ENCODE measurements around the gene SLC22A1. TPM values are rescaled to one million over a fixed set of nuclear protein-coding genes. Genes with fewer than 3 reads are reported as not detected.

The SLC22A1 gene
- 0.13 and 0.95 TPM in 2 replicates for total RNA-seq (2014; rRNA removed; shearing (Covaris generic))
- polyA plus RNA-seq (2015; cell fraction: cytosol; rRNA removed): 0.27 TPM in 1 of 2 replicates, not detected in the other
- polyA plus RNA-seq (2015; cell fraction: nucleus; rRNA removed): 2.0 and 6.3 TPM in 2 replicates

DNA sequence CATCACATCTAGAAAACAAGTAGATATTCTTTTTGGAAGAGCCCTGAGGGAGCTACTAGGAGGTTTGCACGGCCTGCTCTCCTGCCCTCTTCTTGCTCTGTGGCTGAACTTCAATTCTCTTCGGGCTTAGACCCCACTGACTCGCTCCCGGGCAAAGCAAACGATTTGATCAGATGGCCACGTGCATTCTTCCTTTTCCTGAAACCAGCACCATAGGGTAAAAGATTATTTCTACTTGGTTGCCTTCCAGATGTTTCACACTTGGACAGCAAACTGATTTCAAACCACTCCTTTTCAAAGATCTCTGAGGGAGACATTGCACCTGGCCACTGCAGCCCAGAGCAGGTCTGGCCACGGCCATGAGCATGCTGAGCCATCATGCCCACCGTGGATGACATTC lies at the start of gene SLC22A1:
TSS of gene SLC22A1 (plus strand) at position 258 of the 400 bp plus-strand sequence. CDS start at position 379, 121 bp downstream.
- DNase-seq (ENCODE audit: low read depth, low spot score): no peak
- in situ Hi-C loops (cut with HindIII; ENCODE audit: low pct_unique_long_range_greater_than_20kb, low sequenced_read_pairs): no loop called here

GRCh38 chr6:160073272-160073671 lies 48.3 kb upstream of the SLC22A1 start:
- in situ Hi-C loops (cut with HindIII; ENCODE audit: low pct_unique_long_range_greater_than_20kb, low sequenced_read_pairs): no loop called here
- no peak for DNase-seq (ENCODE audit: low read depth, low spot score)

DNA sequence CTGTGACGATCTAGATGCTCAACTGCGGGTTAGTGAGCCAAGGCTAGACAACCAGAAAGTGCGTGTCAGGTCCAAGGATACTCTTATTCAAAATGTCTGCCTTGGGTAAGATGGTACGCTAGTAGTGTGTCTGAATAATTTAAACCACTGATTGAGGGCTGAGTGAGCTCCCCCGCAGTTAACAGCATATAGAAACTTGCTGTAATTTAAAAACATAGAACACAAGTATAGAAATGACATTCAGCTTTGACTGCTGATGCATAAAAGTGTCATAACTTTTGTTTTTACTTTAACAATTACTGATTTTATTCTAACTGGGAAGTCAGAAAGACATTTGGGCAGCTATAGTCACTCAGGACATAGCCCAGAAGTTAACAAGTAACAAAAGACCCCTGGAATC lies 45.6 kb upstream of the SLC22A1 start:
- no peak for DNase-seq (ENCODE audit: low read depth, low spot score)
- in situ Hi-C loops (cut with HindIII; ENCODE audit: low pct_unique_long_range_greater_than_20kb, low sequenced_read_pairs): no loop called here

GRCh38 chr6:160077024-160077423 lies 44.6 kb upstream of the SLC22A1 start:
- no peak for DNase-seq (ENCODE audit: low read depth, low spot score)

DNA sequence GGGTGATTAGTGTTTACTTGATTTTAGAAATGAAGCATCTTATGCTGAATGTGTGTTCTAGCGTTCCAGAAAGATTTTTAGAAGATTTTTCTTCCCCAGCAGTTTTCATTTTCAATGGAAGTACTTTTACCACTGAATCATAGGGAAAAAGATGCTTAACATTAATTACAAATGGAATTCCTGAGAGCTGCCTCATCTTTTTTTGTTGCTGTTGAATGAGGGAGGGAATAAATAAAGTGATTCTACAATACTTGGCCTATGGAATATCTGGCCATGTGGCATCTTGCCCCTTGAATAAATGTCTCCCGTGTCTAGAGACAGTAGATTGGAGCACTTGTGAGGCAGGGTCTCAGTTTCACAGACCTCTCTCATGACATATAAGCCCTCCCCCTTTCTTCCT lies 44.1 kb upstream of the SLC22A1 start:
- no peak for DNase-seq (ENCODE audit: low read depth, low spot score)

More at GRCh38 chr6:160077024-160077423, 44.6 kb upstream of the SLC22A1 start:
- in situ Hi-C loops (cut with HindIII; ENCODE audit: low pct_unique_long_range_greater_than_20kb, low sequenced_read_pairs): no loop called here

GRCh38 chr6:160078883-160079685 lies 42.5 kb upstream of the SLC22A1 start:
- in situ Hi-C loops (cut with HindIII; ENCODE audit: low pct_unique_long_range_greater_than_20kb, low sequenced_read_pairs): no loop called here
- no peak for DNase-seq (ENCODE audit: low read depth, low spot score)

More for the DNA sequence above, 44.1 kb upstream of the SLC22A1 start:
- in situ Hi-C loops (cut with HindIII; ENCODE audit: low pct_unique_long_range_greater_than_20kb, low sequenced_read_pairs): no loop called here

- in situ Hi-C loops (cut with HindIII; ENCODE audit: low pct_unique_long_range_greater_than_20kb, low sequenced_read_pairs): no loop called here
- no peak for DNase-seq (ENCODE audit: low read depth, low spot score)
Observed at GRCh38 chr6:160079686-160080043, 42.0 kb upstream of the SLC22A1 start.

- in situ Hi-C loops (cut with HindIII; ENCODE audit: low pct_unique_long_range_greater_than_20kb, low sequenced_read_pairs): no loop called here
- DNase-seq (ENCODE audit: low read depth, low spot score): no peak
Observed at GRCh38 chr6:160080097-160080496, 41.5 kb upstream of the SLC22A1 start.

DNA sequence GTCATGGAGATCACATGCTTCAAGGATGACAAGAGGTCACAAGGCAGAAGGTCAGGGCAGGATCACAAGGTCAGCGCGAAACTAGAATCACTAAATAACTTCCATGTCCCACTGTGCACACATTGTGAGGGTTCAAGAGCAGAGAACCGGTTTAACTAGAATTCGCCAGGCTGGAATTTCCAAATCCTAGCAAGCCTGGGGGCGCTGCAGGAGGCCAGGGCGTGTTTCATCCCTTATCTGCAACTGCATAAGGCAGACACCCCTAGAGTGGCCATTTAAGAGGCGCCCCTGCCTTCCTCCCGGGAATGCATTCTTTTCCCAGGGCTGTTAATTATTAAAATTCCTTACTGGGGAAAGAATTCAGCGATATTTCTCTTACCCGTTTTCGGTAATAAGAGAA lies 40.2 kb upstream of the SLC22A1 start:
- in situ Hi-C loops (cut with HindIII; ENCODE audit: low pct_unique_long_range_greater_than_20kb, low sequenced_read_pairs): no loop called here
- DNase-seq (ENCODE audit: low read depth, low spot score): no peak

GRCh38 chr6:160082627-160083026 lies 39.0 kb upstream of the SLC22A1 start:
- in situ Hi-C loops (cut with HindIII; ENCODE audit: low pct_unique_long_range_greater_than_20kb, low sequenced_read_pairs): no loop called here
- DNase-seq (ENCODE audit: low read depth, low spot score): no peak

DNA sequence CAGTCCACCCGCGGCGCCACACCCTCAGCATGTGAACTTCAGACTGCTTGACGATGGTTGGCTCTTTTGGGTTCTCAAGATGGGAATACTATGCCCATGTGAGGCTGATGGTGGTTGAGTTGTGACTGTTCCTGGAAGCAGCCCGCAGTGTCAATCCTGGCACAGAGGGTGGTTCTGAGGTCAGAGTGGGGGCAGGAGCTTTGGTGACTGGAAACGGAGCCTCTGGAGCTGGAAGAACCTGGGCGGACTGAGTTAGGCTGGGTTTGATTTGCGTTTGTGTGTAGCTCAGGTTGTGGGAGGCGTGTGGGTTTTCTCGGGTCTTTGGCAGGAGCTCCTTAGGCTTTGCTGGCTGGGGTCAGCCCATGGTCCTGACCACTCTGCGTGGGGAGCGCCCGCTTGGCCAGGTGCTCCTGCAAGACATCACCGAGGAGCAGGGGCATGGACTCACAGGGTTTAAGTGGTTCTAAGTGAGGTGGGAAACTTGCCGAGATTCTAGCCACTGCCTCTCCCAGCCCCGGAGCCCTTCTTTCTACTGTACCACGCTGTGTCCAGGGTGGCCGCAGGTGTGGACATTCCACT lies 37.3 kb upstream of the SLC22A1 start:
- no peak for DNase-seq (ENCODE audit: low read depth, low spot score)
- in situ Hi-C loops (cut with HindIII; ENCODE audit: low pct_unique_long_range_greater_than_20kb, low sequenced_read_pairs): no loop called here

DNA sequence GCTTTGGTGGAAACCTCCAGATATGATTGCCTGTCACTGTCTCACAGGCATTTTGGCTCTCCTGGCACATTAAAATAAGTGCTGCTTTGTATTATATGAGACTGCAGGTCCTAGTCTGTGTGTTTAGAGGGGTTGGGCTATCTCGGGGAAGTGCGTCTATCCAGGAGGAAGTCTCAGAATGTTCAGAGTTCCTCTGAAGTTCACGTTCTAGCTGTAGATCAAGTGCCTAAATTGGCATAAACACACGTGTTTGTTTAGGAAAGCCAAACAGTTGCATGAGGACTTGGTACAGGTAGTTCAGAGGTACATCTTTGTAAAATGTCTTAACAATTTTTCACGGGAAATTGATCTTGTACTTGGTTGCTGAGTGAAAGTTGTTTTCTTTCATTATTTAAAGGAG lies 36.4 kb upstream of the SLC22A1 start:
- no peak for DNase-seq (ENCODE audit: low read depth, low spot score)
- in situ Hi-C loops (cut with HindIII; ENCODE audit: low pct_unique_long_range_greater_than_20kb, low sequenced_read_pairs): no loop called here

DNA sequence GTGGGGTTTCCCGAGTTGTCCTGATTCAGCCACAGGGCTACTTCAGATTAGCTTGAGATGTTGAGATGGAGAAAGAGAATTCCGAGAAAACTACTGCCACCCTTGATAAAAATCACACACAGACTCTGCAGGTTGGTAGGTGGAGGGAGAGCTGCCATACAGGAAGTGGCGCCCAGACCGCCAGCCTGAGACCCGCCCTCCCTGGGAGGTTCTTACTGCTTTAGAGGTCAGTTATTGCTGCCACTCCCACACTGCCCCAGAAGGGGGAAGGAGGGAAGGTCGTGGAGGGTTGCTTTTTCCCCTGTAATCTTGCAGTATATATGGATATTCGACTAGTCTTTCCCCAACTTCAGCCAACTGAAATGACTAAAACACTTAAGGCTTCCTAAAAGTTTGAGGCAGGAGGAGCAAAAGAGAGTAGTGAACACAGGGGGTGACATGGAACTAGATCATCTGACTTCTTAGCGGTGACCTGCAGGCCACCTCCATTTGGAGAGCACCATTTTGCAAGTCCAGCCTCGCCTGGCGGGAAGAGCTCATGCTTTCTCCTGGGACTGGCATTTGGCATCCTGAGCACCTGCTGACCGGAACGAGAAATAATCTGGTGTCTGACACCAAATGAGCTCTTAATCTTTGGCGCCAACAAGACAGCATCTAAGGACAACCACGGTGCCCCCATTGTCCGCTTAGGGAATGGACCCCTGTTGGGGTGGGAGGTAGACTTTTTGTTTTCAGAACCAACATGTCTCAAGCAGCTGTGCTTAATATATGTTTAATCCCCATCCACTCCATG lies 35.7 kb upstream of the SLC22A1 start:
- in situ Hi-C loops (cut with HindIII; ENCODE audit: low pct_unique_long_range_greater_than_20kb, low sequenced_read_pairs): no loop called here
- DNase-seq (ENCODE audit: low read depth, low spot score): no peak

GRCh38 chr6:160086754-160087153 lies 34.9 kb upstream of the SLC22A1 start:
- in situ Hi-C loops (cut with HindIII; ENCODE audit: low pct_unique_long_range_greater_than_20kb, low sequenced_read_pairs): no loop called here

DNA sequence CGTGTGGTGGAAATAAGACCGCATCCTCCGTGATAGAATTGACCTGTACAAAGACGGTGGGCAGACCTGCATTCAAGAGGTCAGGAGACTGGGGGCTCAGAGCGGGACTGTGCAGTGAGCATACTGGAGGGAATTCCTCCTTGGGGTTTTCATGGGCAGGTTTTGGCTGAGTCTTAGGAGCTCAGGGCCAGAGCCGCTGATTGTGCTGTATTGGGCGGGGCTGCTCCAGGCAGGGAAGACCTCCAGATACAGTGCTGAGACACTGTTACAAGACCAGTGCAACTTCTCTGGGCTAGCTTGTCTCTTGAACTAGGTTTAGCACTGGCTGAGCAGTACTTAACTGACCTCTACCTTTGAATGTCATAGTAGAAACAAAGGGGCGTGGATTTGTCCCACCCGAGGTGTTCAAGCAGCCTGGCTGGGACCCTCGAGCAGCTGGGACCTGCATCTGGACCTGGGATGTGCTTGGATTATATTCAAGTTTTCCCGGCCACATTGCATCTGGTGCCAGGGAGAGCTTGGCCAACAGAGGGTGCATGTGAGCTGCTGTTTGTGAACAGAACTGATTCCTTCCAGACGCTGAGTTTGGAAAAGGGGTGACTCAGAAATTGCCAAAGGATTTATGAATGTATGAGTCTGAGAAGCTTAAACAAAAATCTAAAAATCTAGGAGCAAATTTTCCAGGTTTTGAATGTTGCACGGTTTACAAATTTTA lies 33.4 kb upstream of the SLC22A1 start:
- DNase-seq (ENCODE audit: low read depth, low spot score): peak; percentile 55
- in situ Hi-C loops (cut with HindIII; ENCODE audit: low pct_unique_long_range_greater_than_20kb, low sequenced_read_pairs): no loop called here

More at GRCh38 chr6:160086754-160087153, 34.9 kb upstream of the SLC22A1 start:
- no peak for DNase-seq (ENCODE audit: low read depth, low spot score)

DNA sequence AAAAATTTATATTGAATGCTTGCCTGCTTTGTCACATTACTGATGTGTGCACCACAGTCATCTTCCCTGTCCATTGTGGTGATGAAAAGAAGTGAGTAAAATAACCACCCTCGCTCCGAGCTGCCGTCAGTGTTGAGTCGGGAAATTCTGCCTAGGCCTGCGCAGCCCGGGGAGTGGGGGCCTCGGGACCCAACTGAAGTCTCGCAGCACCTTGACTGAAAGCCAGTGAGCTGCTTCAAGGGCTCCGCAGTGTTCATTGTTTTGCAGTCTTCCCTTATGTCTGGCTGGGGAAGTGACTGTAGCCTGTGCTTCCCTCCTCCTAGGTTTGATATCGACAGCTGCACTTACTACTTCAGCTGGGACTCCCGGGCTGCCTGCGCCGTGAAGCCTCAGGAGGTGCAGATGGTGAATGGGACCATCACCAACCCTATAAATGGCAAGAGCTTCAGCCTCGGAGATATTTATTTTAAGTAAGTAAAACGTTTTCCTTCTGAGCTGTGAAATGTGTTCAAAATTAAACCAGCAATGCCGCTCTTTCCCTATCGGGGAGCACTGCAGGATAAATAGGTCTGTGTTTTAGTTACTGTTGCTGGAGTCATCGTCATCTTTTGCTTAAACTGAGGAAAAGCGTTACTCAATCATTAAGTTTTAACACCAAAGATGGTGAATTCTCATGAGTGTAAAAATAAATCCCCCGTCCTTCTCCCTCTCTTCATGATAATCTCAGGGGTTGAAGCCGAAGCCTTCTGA lies 32.7 kb upstream of the SLC22A1 start:
- in situ Hi-C loops (cut with HindIII; ENCODE audit: low pct_unique_long_range_greater_than_20kb, low sequenced_read_pairs): no loop called here
- no peak for DNase-seq (ENCODE audit: low read depth, low spot score)

- in situ Hi-C loops (cut with HindIII; ENCODE audit: low pct_unique_long_range_greater_than_20kb, low sequenced_read_pairs): no loop called here
- DNase-seq (ENCODE audit: low read depth, low spot score): no peak
Observed at GRCh38 chr6:160089534-160089897, 32.1 kb upstream of the SLC22A1 start.

Data from SK-MEL-5 (cell line).